PC-9 (cell line): ENCODE data around the gene PINLYP. TPM values are rescaled to one million over a fixed set of nuclear protein-coding genes. Genes with fewer than 3 reads are reported as not detected.
A peak's percentile ranks its signal among the peaks of the same experiment; 100 is the strongest.
"Not testable (repeated sequence)": the region's sequence is repeated elsewhere in the genome, so short reads cannot be mapped to it uniquely, and the experiment has no call there.

Experiments
- BruUV-seq: library from RNA; stranded (reverse); fragments of 400-500 nt; replicated peaks from 2 replicates; lab custom pipeline; 2021; lab: Mats Ljungman, UMichigan
- CTCF ChIA-PET: fragments of 300-600 bp; sonication (Branson Sonifier 250); formaldehyde crosslinking; loops from one replicate; lab custom pipeline; 2022; ENCODE audit warnings: antibody characterized with exemption; lab: Charles Lee
- POLR2A ChIA-PET: fragments of 300-600 bp; sonication (Branson Sonifier 250); formaldehyde crosslinking; loops from one replicate; lab custom pipeline; 2022; ENCODE audit warnings: antibody characterized with exemption; ENCODE audit not compliant: unreplicated experiment; lab: Charles Lee
- DNase-seq, 2 experiments: peaks; one replicate each; pipeline versions ENCODE4 v3.0.0 to v3.0.0-alpha.2; 2015 to 2022; ENCODE audit warnings: mixed read lengths in 1 of 2
- H2AFZ ChIP-seq: fragments of 200-600 bp; sonication (generic); 2 replicates; pipeline ENCODE4 v1.8.1; 2017; ENCODE audit warnings: antibody characterized with exemption
- H3F3A ChIP-seq: fragments of 200-600 bp; sonication (generic); 2 replicates; pipeline ENCODE4 v1.8.1; 2017; ENCODE audit warnings: antibody characterized with exemption, mild to moderate bottlenecking, low read depth; ENCODE audit not compliant: insufficient read depth
- H3K27ac ChIP-seq: fragments of 200-600 bp; sonication (generic); 2 replicates; pipeline ENCODE4 v1.6.1; 2016; ENCODE audit warnings: mixed run types
- H3K27me3 ChIP-seq: fragments of 200-600 bp; sonication (generic); 2 replicates; pipeline ENCODE4 v1.6.1; 2016; ENCODE audit warnings: low read depth, mixed run types; ENCODE audit not compliant: insufficient read depth
- H3K36me3 ChIP-seq: fragments of 200-600 bp; sonication (generic); 2 replicates; pipeline ENCODE4 v1.6.1; 2016; ENCODE audit warnings: low read depth, mixed run types
- H3K4me1 ChIP-seq: fragments of 200-600 bp; sonication (generic); replicated peaks from 2 replicates; pipeline ENCODE4 v1.6.1; 2016; ENCODE audit warnings: mixed run types; ENCODE audit not compliant: insufficient read depth
- H3K4me2 ChIP-seq: fragments of 200-600 bp; sonication (generic); 2 replicates; pipeline ENCODE4 v1.6.1; 2017; ENCODE audit warnings: mixed run types
- H3K4me3 ChIP-seq: fragments of 200-600 bp; sonication (generic); 2 replicates; pipeline ENCODE4 v1.6.1; 2016; ENCODE audit warnings: mixed run types
- H3K79me2 ChIP-seq: fragments of 200-600 bp; sonication (generic); 2 replicates; pipeline ENCODE4 v1.6.1; 2017; ENCODE audit warnings: low read depth, mixed run types
- H3K9me2 ChIP-seq: fragments of 200-600 bp; sonication (generic); 2 replicates; pipeline ENCODE4 v1.8.1; 2017; ENCODE audit warnings: mild to moderate bottlenecking; ENCODE audit not compliant: insufficient read depth
- H3K9me3 ChIP-seq: fragments of 200-600 bp; sonication (generic); 2 replicates; pipeline ENCODE4 v1.8.1; 2016; ENCODE audit warnings: low read depth; ENCODE audit not compliant: insufficient read depth
- H4K20me1 ChIP-seq: fragments of 200-600 bp; sonication (generic); 2 replicates; pipeline ENCODE4 v1.8.1; 2017; ENCODE audit not compliant: insufficient read depth
- EZH2 ChIP-seq: fragments of 200-600 bp; sonication (generic); IDR thresholded peaks from 2 replicates; pipeline ENCODE4 v1.8.0; 2017; ENCODE audit warnings: antibody characterized with exemption, low read depth
- intact Hi-C: fragments of 100-400 bp; cut with micrococcal nuclease; formaldehyde crosslinking; loops from one replicate; pipeline ENCODE4 v1.10.0; 2022; ENCODE audit not compliant: unreplicated experiment
- total RNA-seq: library from RNA; stranded (reverse); gene quantifications from 2 replicates; pipeline ENCODE4 v1.2.3, GENCODE V29; 2021
- TF ChIP-seq, protein P1 (sequence below): fragments of 200-600 bp; sonication (generic); conservative IDR thresholded peaks from 2 replicates; pipeline ENCODE4 v1.6.1; 2017; ENCODE audit warnings: mixed run types, antibody characterized with exemption, mild to moderate bottlenecking, moderate library complexity

The PINLYP gene
- total RNA-seq, 1 experiment from 2014 or later = 2.0 TPM

DNA sequence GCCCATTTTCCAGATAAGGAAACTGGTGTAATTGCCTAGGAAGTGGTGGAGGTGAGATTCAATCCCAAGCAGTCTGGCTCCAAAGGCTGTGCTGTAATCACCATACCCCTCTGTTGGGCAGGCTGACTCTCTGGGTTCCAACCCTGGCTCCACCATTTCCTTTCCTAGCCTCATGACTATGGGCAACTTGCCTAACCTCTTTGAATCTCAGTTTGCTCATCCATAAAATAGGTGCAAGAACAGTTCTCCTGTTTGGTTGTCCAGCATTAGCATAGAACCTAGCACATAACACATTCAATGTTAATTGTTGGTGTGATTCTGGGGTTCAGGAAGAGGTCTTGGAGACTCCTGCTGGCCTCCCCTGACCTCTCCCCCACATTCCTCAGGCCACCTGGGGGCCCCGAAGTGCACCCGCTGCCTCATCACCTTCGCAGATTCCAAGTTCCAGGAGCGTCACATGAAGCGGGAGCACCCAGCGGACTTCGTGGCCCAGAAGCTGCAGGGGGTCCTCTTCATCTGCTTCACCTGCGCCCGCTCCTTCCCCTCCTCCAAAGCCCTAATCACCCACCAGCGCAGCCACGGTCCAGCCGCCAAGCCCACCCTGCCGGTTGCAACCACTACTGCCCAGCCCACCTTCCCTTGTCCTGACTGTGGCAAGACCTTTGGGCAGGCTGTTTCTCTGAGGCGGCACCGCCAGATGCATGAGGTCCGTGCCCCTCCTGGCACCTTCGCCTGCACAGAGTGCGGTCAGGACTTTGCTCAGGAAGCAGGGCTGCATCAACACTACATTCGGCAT, 23.0 kb downstream of the PINLYP start:
- 0 out of 2 replicates have a peak, but pooled peaks cover 6% of the 10 kb centered on the region for H3K36me3 ChIP-seq
- intact Hi-C loops = loop anchor here (10.0 kb wide), 1 partner anchor 164 kb away; no protein-coding TSS in a partner anchor

DNA sequence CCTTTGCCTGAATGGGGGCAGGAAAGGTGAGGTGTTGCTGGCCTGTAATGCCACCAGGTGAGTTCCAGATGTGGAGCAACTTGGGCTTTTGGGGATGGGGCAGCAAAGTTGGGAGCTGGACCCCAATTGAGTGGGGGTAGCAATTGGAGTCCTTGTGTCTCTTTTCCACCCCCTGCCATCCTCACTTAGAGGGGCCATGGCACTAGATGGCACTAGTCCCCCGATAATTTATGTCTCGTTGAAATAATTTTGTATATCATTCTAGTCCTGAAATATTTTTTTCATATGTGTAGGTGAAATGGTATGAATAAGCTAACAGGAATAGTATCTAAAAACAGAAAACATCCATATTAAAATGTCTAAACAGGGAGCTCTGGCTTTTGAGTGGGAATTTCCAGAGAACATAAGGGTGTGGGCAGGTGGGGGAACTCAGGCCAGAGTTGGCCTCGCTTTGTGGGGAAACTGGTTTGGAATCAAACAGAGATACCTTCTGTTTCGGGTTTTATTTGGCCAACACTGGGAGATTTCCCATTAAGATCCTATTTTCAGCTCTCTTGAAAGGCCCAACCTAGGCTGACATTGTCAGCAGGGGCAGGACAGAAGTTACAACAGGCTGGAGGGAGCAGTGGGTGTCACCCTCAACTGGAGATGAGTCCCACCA, 24.2 kb downstream of the PINLYP start:
- intact Hi-C loops = loop anchor here (10.0 kb wide), 1 partner anchor 165 kb away; no protein-coding TSS in a partner anchor
- CTCF ChIA-PET = interaction anchor here (0.6 to 1.2 kb wide), 3 partner anchors 53 to 89 kb away, joined by 4 to 8 read pairs (median 6); no protein-coding TSS in a partner anchor

More for the DNA sequence above, 23.0 kb downstream of the PINLYP start:
- POLR2A ChIA-PET = no interaction called here
- CTCF ChIA-PET = no interaction called here
- Histone ChIP-seq H3F3A (peaks cover 12% of the 10 kb centered on the region; the same call in 1 of the 2 replicates), H3K27ac (no peak overlapping the region), H3K9me2 (no peaks in the 10 kb centered on the region), H3K27me3 (no peaks in the 10 kb centered on the region), H3K4me2 (peak overlapping the region; percentile 97; the same call in 1 of the 2 replicates), H3K79me2 (peaks cover 44% of the 10 kb centered on the region), H2AFZ (no peak overlapping the region), H4K20me1 (peaks cover 9% of the 10 kb centered on the region), H3K4me3 (no peak overlapping the region), H3K9me3 (no peaks in the 10 kb centered on the region), H3K4me1 (peaks cover 15% of the 10 kb centered on the region)
- no peak for DNase-seq
- no TSS peak for BruUV-seq
- TF ChIP-seq EZH2 = no peak
- TF ChIP-seq, protein P1, sequence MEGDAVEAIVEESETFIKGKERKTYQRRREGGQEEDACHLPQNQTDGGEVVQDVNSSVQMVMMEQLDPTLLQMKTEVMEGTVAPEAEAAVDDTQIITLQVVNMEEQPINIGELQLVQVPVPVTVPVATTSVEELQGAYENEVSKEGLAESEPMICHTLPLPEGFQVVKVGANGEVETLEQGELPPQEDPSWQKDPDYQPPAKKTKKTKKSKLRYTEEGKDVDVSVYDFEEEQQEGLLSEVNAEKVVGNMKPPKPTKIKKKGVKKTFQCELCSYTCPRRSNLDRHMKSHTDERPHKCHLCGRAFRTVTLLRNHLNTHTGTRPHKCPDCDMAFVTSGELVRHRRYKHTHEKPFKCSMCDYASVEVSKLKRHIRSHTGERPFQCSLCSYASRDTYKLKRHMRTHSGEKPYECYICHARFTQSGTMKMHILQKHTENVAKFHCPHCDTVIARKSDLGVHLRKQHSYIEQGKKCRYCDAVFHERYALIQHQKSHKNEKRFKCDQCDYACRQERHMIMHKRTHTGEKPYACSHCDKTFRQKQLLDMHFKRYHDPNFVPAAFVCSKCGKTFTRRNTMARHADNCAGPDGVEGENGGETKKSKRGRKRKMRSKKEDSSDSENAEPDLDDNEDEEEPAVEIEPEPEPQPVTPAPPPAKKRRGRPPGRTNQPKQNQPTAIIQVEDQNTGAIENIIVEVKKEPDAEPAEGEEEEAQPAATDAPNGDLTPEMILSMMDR = no peak

DNA sequence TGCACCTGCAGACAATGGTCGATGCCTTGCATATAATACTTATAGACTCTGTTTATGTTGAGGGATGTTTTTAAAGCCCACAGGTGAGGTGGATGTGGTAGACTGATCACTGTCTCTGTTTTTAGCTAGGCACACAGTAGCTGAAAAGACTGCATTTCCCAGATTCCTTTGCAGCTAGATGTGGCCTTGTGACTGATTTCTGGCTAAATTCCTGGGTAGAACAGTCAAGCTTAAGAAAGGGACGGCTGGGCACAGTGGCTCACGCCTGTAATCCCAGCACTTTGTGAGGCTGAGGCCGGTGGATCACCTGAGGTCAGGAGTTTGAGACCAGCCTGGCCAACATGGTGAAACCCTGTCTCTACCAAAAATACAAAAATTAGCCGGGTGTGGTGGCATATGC, 24.7 kb downstream of the PINLYP start:
- DNase-seq, H3K9me3 ChIP-seq, intact Hi-C loops, H3K4me3 ChIP-seq, BruUV-seq, H2AFZ ChIP-seq, H3F3A ChIP-seq, H3K27ac ChIP-seq, POLR2A ChIA-PET, H3K36me3 ChIP-seq, H3K9me2 ChIP-seq, H3K4me2 ChIP-seq, H4K20me1 ChIP-seq, H3K27me3 ChIP-seq: not testable (repeated sequence)
- Histone ChIP-seq H3K4me1 (peaks cover 10% of the 10 kb centered on the region), H3K79me2 (peaks cover 28% of the 10 kb centered on the region)
- CTCF ChIA-PET = interaction anchor here (0.6 to 1.2 kb wide), 3 partner anchors 52 to 90 kb away, joined by 4 to 8 read pairs (median 6); no protein-coding TSS in a partner anchor

More for the DNA sequence above, 24.2 kb downstream of the PINLYP start:
- Histone ChIP-seq H3K9me2 (no peaks in the 10 kb centered on the region), H3K79me2 (peaks cover 34% of the 10 kb centered on the region), H3K4me2 (no peak overlapping the region), H3K27ac (no peak overlapping the region), H3K27me3 (no peaks in the 10 kb centered on the region), H2AFZ (no peak overlapping the region), H4K20me1 (no peaks in the 10 kb centered on the region), H3K4me3 (no peak overlapping the region), H3F3A (peaks cover 9% of the 10 kb centered on the region; the same call in 1 of the 2 replicates), H3K9me3 (no peaks in the 10 kb centered on the region), H3K36me3 (no peaks in the 10 kb centered on the region), H3K4me1 (peaks cover 10% of the 10 kb centered on the region)
- DNase-seq = no peak
- POLR2A ChIA-PET = no interaction called here
- BruUV-seq = no TSS peak
- TF ChIP-seq, protein P1 = no peak
- no peak for TF ChIP-seq EZH2
